ENCODE measurements around the gene MAP7. TPM values are rescaled to one million over a fixed set of nuclear protein-coding genes. Genes with fewer than 3 reads are reported as not detected.

Gene MAP7
- total and polyA plus RNA-seq, 9 of the 15 experiments (the other 6 are each of a cell fraction or from before 2014, with no cell fraction given): 0.76 to 7.7 (median 3.9) TPM

GRCh38 chr6:136309729-136310311 is 240.4 kb downstream of the MAP7 start:
- Histone ChIP-seq H3K27me3 (ENCODE audit: control insufficient read depth in 2 of 2, insufficient read depth in 2 of 2, low read length in 2 of 2) (peaks cover 2 to 6% of the 10 kb centered on the region in 2 experiments; a peak in 3 of 5 replicates), H3K9me1 (ENCODE audit: control insufficient read depth, insufficient read depth, low read length) (no peaks in the 10 kb centered on the region), H4K20me1 (replicated peaks; ENCODE audit: control insufficient read depth, insufficient read depth, low read length) (no peaks in the 10 kb centered on the region), H2AFZ (ENCODE audit: low read depth, low read length) (no peak overlapping the region), H3K4me2 (ENCODE audit: insufficient read depth, low read length) (no peak overlapping the region), H3K79me2 (ENCODE audit: control insufficient read depth, insufficient read depth, low read length) (no peaks in the 10 kb centered on the region), H3K9me3 (replicated peaks; ENCODE audit: control insufficient read depth, insufficient read depth, low read depth, low read length) (no peaks in the 10 kb centered on the region), H3K9ac (ENCODE audit: insufficient read depth in 1 of 2, low read depth in 2 of 2, low read length in 2 of 2) (no peak overlapping the region), H3K4me3 (no peak overlapping the region), H3K4me1 (replicated peaks in 1 of 2; ENCODE audit: control insufficient read depth in 2 of 2, insufficient read depth in 2 of 2, low read length in 2 of 2) (peaks cover 0 to 4% of the 10 kb centered on the region in 2 experiments; a peak in 2 of 5 replicates), H3K27ac (ENCODE audit: extremely low read depth, low read depth, low read length) (no peak overlapping the region), H3K36me3 (ENCODE audit: control insufficient read depth, insufficient read depth, low read length) (no peaks in the 10 kb centered on the region)
- CTCF ChIA-PET (ENCODE audit: low intra/inter-chr PET ratio): no interaction called here
- POLR2A ChIA-PET: interaction anchor here (0.6 to 4.6 kb wide), 2 partner anchors 12 to 20 kb away, joined by 3 to 28 read pairs; partner anchors contain the start of gene BCLAF1
- 18% methylated on average over 1 of the region's 1 CpG for WGBS (ENCODE audit: insufficient coverage, low coverage, missing lambda C conversion rate)
- TF ChIP-seq ARID1B (IDR thresholded peaks at IDR 0.05): 0 out of 2 replicates have a peak, but pooled peaks have one; percentile 15
- peak; percentile 65 for TF ChIP-seq NFIC (IDR thresholded peaks at IDR 0.05)
- TF ChIP-seq E2F3 (CRISPR knock-in tag; IDR thresholded peaks at IDR 0.05): no peak
- TF ChIP-seq ZNF512 (tag; IDR thresholded peaks at IDR 0.05): peak; percentile 96
- TF ChIP-seq DPF2 (IDR thresholded peaks at IDR 0.05): 0 out of 2 replicates have a peak, but pooled peaks have one; percentile 14
- TF ChIP-seq OTX1 (CRISPR knock-in tag; IDR thresholded peaks at IDR 0.05): 0 out of 2 replicates have a peak, but pooled peaks have one; percentile 59
- TF ChIP-seq, protein P1, sequence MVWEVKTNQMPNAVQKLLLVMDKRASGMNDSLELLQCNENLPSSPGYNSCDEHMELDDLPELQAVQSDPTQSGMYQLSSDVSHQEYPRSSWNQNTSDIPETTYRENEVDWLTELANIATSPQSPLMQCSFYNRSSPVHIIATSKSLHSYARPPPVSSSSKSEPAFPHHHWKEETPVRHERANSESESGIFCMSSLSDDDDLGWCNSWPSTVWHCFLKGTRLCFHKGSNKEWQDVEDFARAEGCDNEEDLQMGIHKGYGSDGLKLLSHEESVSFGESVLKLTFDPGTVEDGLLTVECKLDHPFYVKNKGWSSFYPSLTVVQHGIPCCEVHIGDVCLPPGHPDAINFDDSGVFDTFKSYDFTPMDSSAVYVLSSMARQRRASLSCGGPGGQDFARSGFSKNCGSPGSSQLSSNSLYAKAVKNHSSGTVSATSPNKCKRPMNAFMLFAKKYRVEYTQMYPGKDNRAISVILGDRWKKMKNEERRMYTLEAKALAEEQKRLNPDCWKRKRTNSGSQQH (CRISPR knock-in tag; IDR thresholded peaks at IDR 0.05): 0 out of 2 replicates have a peak, but pooled peaks have one; percentile 27
- TF ChIP-seq ZC3H8 (IDR thresholded peaks at IDR 0.05): no peak
- ATAC-seq (no peak), FAIRE-seq (no peak), DNase-seq (ENCODE audit: extremely low read depth in 1 of 4, low spot score in 3 of 4) (no peak)
- BruUV-seq (replicated peaks): no TSS peak
- in situ Hi-C loops (cut with MboI): no loop called here
- intact Hi-C loops (cut with micrococcal nuclease): loop anchor here (10.0 kb wide), 3 partner anchors 375 to 805 kb away; no protein-coding TSS in a partner anchor
